Esophagus muscularis mucosa (tissue), 4 donors: ENCODE measurements around the gene MYO1B.

Experiments
- CTCF ChIP-seq, 3 experiments: fragments of 200-600 bp in 2 of 3; fragments of 450-650 bp in 1 of 3; sonication (generic) in 2 of 3; IDR thresholded peaks; one replicate each; pipeline ENCODE4 v1.5.1; 2017 to 2019; ENCODE audit warnings: antibody characterized with exemption in 3 of 3, mild to moderate bottlenecking in 2 of 3, moderate library complexity in 1 of 3
- EP300 ChIP-seq: sonication (generic); formaldehyde crosslinking; IDR thresholded peaks from one replicate; pipeline ENCODE4 v1.6.1; 2017; ENCODE audit warnings: antibody characterized with exemption
- POLR2A ChIP-seq: fragments of 450-650 bp; IDR thresholded peaks from one replicate; pipeline ENCODE4 v1.6.1; 2017; ENCODE audit warnings: antibody characterized with exemption, moderate library complexity, mild to moderate bottlenecking, low read depth
- POLR2AphosphoS5 ChIP-seq, 2 donors: sonication (generic); formaldehyde crosslinking; IDR thresholded peaks; one replicate each; pipeline ENCODE4 v1.6.1; 2017; ENCODE audit warnings: antibody characterized with exemption in 2 of 2

- TF ChIP-seq POLR2AphosphoS5 (IDR thresholded peaks at IDR 0.05), result no peak
- TF ChIP-seq POLR2A, result no peak
- no peak for TF ChIP-seq CTCF (IDR thresholded peaks at IDR 0.05)
- no peak for TF ChIP-seq EP300
These were observed 144.1 kb downstream of the MYO1B start for GRCh38 chr2:191389288-191389687.
